GM23338 (cell line): ENCODE results near the gene CDC45.

ENCODE experiments used
- CREB1 ChIP-seq: fragments of 250-450 bp; sonication (Bioruptor Pico); IDR thresholded peaks from 2 replicates; pipeline ENCODE4 v1.5.0; 2020; ENCODE audit warnings: low read depth, mild to moderate bottlenecking, moderate library complexity
- CTCF ChIP-seq, 2 experiments: fragments of 200-600 bp in 1 of 2; sonication (generic) in 1 of 2; conservative IDR thresholded peaks; 2 replicates each; pipeline versions ENCODE4 v1.5.1 to v1.6.1; 2016 to 2017; ENCODE audit warnings: antibody characterized with exemption in 2 of 2, low read depth in 2 of 2, mild to moderate bottlenecking in 2 of 2, moderate library complexity in 1 of 2
- EZH2 ChIP-seq: fragments of 200-600 bp; sonication (generic); IDR thresholded peaks from one replicate; pipeline ENCODE4 v1.8.0; 2017; ENCODE audit warnings: antibody characterized with exemption, mild to moderate bottlenecking, low read depth; ENCODE audit not compliant: unreplicated experiment
- EZH2phosphoT487 ChIP-seq: fragments of 200-600 bp; sonication (generic); IDR thresholded peaks from one replicate; pipeline ENCODE4 v1.8.1; 2018; ENCODE audit warnings: antibody characterized with exemption; ENCODE audit not compliant: unreplicated experiment
- POLR2AphosphoS5 ChIP-seq: IDR thresholded peaks from 2 replicates; pipeline ENCODE4 v1.6.1; 2016; ENCODE audit warnings: antibody characterized with exemption, low read depth
- REST ChIP-seq: IDR thresholded peaks from one replicate; pipeline ENCODE4 v1.6.1; 2018; ENCODE audit warnings: antibody characterized with exemption; ENCODE audit not compliant: unreplicated experiment
- STAT1 ChIP-seq: IDR thresholded peaks from one replicate; pipeline ENCODE4 v1.6.1; 2016; ENCODE audit warnings: antibody characterized with exemption; ENCODE audit not compliant: unreplicated experiment
- ZNF114 ChIP-seq: fragments of 250-450 bp; sonication (Bioruptor Pico); IDR thresholded peaks from 2 replicates; pipeline ENCODE4 v1.5.0; 2020; ENCODE audit warnings: mild to moderate bottlenecking, moderate library complexity

GRCh38 chr22:19550382-19550781 lies 70.7 kb downstream of the CDC45 start:
- TF ChIP-seq CTCF (conservative IDR thresholded peaks at IDR 0.05; ENCODE audit: low read depth in 2 of 2) = no peak
- TF ChIP-seq REST = no peak
- TF ChIP-seq EZH2phosphoT487 = no peak
- no peak for TF ChIP-seq EZH2
- TF ChIP-seq CREB1 = no peak
- TF ChIP-seq POLR2AphosphoS5 = no peak
- no peak for TF ChIP-seq ZNF114 (CRISPR knock-in tag)
- TF ChIP-seq STAT1 = no peak
